ENCODE data around the gene ARHGAP10.

DNA sequence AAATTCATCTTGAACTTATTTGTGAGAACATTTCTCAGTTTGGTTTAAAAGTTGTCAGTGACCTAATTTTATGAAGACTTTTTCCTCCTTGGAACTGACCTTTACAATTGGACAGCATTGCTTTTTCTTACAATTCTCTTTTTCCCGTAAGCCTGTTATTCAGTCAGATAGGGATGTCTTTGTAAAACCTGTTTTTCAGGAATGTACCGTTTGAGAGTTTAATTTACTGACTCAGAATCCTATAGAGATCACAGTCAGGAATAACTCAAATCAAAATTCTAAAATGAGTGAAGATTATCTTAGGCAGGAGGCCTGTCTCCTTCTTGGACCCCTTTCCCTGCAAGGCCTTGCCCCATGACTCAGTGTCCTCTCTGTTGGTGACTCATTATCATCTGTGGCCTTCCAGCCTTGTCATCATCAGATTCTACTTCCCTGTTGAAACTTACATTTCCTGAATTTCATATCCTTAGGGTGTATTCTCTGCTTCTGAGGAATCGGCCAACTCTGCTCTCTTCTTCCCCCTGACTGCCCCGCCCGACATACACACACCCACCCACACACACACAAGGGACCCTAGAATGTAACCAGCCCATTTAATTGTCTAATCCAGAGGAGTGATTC is 99.8 kb downstream of the ARHGAP10 start:
- TF ChIP-seq CTCF (conservative IDR thresholded peaks at IDR 0.05; ENCODE audit: low read length) = no peak
- no peak for TF ChIP-seq EZH2phosphoT487 (IDR thresholded peaks at IDR 0.05; ENCODE audit: borderline replicate concordance, low read depth, low read length)
